ACHN (cell line): ENCODE results near the gene CXCL14.

ENCODE experiments used
- DNase-seq: peaks from one replicate; pipeline ENCODE4 v3.0.0-alpha.2; 2015
- in situ Hi-C: cut with HindIII; loops from 2 replicates; pipeline ENCODE4 v1.10.0; 2017; ENCODE audit warnings: low sequenced_read_pairs, low pct_ligation_motif_present, low pct_unique_long_range_greater_than_20kb

The CXCL14 gene

DNA sequence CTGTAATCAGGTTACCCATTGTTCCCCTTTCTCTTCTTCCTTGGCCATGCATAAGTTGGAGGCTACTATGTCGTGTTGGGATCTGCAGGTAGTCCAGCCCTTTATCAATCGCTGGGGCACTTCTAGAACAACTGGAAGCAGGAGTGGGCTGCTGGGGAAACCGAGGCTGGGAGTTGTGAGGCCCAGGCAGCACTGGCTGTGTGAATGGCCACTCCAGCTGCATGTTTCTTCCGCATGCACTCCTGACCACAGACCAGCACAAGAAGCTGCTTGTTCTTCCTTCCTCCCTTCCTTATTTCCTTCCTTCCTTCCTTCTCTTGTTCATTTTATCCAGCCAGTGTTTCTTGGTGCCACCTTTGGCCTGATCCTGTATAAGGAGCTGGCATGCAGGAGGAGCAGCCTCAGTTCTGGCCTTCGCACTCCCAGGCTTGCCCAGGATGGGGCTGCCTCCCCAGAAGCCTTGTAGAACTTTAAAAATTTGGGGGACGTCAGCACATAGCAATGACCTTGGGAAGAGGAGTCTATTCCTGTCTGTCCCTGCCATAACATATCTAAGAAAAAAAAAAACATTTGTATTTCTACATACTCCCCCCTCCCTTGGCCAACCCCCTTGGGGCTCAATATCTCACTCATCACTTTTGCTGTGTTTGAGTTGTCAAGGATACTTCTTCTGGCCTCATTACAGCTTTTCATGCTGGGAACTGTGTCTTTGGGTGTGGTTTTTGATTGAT, 20.8 kb upstream of the CXCL14 start:
- in situ Hi-C loops: no loop called here
- DNase-seq: no peak

DNA sequence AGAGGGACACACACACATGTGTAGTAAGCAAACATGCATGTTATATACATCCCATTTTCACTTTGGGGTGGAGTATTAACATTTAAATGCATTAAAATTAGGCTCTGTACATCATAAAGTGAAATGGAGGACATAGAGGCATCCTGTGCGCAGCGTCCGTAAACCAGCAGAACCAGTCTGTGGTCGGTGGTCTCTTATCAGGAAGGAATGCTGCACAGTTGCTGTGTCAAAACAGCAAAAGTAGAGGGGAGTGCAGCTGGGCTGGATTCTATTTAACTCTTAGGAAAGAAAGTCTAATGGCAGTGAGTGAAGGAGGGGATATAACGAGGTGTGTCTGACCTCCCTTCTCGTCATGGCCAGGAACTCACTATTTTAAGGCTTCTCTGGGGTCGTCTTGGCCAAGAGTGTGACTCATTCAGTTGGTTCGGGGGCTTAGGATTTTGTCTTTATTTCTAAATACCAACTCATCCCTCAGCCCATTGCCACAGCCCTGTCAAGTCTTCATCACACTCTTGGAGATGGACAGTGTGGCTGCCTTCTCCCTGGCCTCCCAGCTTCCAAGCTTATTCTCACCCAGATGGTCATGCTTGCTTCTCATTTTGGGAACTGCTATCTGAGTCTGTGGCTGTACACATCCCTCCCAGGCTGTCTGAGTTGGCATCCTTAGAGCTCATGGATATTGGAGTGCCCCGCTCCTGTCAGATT, 20.1 kb upstream of the CXCL14 start:
- DNase-seq: no peak
- in situ Hi-C loops: no loop called here

- in situ Hi-C loops: no loop called here
- DNase-seq: no peak
Observed at GRCh38 chr5:135596788-135597187, 18.0 kb upstream of the CXCL14 start.

GRCh38 chr5:135596157-135596763, 17.5 kb upstream of the CXCL14 start:
- DNase-seq: no peak
- in situ Hi-C loops: no loop called here

- DNase-seq: no peak
- in situ Hi-C loops: no loop called here
Observed at GRCh38 chr5:135594416-135594960, 15.7 kb upstream of the CXCL14 start.

DNA sequence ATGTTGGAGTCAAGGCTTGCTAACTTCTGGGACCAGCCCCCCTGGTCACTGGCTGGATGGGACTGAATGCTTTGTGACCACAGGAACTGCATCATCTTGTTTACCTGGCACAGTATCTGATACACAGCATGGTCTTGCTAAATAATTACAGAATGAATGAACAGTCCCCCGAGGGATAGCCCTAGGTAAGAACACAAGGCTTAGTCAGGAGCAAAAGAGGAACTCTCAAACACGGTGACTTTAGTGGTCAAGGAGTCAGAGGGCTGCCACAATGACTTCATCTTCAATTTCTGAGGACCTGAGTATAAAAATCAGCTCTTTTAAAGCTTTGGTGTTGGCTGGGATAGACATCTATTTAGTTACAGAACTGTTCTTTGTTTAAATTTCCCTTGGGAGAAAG, 15.1 kb upstream of the CXCL14 start:
- in situ Hi-C loops: no loop called here

GRCh38 chr5:135593141-135593540, 14.3 kb upstream of the CXCL14 start:
- DNase-seq: no peak
- in situ Hi-C loops: no loop called here

More for the DNA sequence above, 15.1 kb upstream of the CXCL14 start:
- no peak for DNase-seq

GRCh38 chr5:135592312-135593045, 13.7 kb upstream of the CXCL14 start:
- in situ Hi-C loops: no loop called here
- DNase-seq: no peak

GRCh38 chr5:135591277-135591676, 12.5 kb upstream of the CXCL14 start:
- no peak for DNase-seq
- in situ Hi-C loops: no loop called here

- no peak for DNase-seq
- in situ Hi-C loops: no loop called here
Observed at GRCh38 chr5:135589152-135589551, 10.4 kb upstream of the CXCL14 start.

DNA sequence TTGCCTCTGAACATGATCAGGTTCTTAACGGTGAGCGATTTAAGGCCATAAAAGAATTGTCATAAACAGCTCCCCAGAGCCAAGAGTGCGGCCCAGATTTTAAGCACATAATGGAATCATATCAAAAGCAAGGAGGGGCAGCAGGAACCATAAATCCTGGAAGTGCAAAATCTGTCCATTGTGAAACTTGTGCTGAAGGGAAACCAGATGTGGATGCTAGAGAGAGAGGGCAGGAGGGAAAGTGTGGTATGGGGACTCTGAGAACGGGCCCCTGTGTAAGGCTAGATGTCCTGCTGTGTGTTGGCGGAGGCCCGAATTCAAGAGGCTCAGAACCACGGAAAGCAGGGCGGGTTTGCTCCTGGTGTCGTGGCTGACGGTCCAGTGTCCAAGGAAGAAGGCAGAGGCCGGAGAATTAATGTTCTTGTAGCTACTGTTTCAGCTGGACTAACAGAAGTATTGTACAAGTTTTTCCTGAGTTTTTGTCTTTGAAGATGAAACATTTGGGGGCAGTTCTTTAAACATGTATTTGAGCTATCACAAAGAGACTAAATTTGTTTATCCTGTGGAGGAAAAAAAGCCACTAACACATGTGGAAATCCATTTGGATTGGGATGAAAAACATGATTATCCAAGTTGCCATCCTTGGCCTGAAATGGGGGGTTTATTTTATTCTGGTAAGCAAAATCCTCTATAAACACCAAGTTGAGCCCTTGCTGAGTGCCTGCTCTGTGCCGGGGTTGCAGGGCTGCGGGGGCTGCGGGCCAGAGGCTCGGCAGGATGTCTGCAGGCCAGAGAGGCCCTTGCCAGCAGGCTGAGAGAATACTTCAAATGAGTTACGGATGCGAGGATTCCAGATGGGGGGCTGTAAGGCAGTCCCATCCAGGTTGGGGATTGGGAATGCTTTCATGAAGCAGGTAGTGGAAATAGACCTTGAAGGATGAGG, 9.2 kb upstream of the CXCL14 start:
- DNase-seq: no peak
- in situ Hi-C loops: no loop called here

DNA sequence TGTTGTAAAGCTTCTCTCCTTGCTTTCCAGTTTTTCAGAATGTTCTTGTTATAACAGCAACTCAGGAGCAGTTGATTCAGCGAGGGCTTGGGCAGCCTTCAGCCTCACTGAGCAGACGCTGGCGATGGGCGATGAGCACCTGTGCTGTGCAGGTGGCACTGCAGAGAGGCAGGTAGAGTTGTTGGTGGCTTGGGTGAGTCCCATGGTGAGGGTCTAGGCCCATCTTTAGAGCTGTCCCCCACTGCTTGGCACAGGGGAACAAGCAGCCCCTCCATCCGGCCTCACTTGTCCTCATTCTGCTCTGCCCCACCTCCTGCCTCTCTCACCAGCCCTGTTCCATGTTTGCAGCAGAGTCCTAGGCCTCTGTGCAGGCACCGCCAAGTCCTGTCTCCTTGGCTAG, 6.1 kb upstream of the CXCL14 start:
- in situ Hi-C loops: no loop called here
- DNase-seq: no peak

- in situ Hi-C loops: no loop called here
- no peak for DNase-seq
Observed at GRCh38 chr5:135584276-135584675, 5.5 kb upstream of the CXCL14 start.

- in situ Hi-C loops: no loop called here
Observed at GRCh38 chr5:135582099-135582781, 3.4 kb upstream of the CXCL14 start.

DNA sequence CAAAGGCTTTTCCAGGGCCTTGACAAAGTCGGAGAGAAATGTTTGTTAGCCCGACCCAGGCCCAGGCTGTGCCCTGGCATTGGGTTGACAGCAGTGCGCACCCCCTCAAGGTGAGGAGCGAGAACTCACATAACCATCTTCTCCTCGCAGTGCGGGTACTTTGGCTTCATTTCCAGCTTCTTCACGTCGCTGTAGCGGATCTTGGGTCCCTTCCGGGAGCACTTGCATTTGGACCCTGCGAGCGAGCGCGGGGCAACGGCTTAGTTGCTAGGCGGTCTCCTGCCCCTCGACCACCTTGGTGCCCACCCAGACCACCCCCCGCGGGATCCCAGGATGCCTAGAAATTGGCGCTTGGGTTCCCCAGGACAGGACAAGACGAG, 496 bp downstream of the CXCL14 start:
- no peak for DNase-seq

More at GRCh38 chr5:135582099-135582781, 3.4 kb upstream of the CXCL14 start:
- no peak for DNase-seq

GRCh38 chr5:135577421-135577820, 1.4 kb downstream of the CXCL14 start:
- in situ Hi-C loops: no loop called here
- DNase-seq: no peak

More for the DNA sequence above, 496 bp downstream of the CXCL14 start:
- in situ Hi-C loops: no loop called here

DNA sequence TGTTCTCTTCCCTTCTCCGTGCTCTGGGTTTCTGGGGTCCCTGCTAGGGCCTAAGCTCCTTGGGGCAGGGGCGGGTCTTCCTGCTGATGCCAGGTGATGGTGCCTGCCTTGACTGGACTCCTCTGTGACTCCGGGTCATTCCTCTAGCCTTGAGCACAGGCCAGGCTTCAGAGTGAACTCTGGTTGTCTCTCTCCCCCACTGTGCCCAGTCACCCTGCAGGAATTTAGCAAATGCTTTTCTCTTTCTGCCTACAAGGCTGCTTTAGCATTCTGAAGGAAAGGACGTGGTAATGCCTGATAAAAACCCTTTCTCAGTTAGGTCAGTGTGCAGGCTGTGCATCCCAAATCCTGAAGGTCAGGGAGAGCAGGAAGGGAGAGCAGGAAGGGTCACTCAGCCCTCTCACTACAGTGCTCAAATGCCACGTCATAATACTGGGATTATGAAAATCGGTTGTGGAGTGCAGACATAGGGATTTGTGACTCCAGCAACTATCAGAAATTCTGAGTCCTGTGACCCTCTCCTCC, 2.7 kb downstream of the CXCL14 start:
- in situ Hi-C loops: no loop called here
- DNase-seq: peak; percentile 43
